Stimulated activated CD8-positive, alpha-beta memory T cell treated with anti-CD3 and anti-CD28 coated beads, Interleukin-15, amount 100 ng/mL, for 4 hours (primary cell): ENCODE measurements around the gene NF2.
"Not testable (repeated sequence)": the region's sequence is repeated elsewhere in the genome, so short reads cannot be mapped to it uniquely, and the experiment has no call there.

ENCODE experiments used
- DNase-seq, 2 donors: peaks; one replicate each; pipeline ENCODE4 v3.0.0-alpha.2; 2020; ENCODE audit warnings: low read depth in 2 of 2

The NF2 gene

DNA sequence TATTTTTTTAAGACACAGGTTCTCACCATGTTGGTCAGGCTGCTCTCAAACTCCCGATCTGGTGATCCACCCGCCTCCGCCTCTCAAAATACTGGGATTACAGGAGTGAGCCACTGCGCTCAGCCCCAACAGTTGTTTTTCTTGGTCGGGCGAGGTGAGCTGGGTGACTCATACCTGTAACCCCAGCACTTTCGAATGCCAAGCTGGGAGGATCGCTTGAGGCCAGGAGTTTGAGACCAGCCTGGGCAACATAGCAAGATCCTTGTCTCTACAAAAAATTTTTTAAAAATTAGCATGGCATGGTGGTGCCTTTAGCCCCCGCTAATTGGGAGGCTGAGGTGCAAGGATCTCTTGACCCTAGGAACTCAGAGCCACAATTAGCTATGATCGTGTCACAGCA, 7.0 kb upstream of the NF2 start:
- DNase-seq = no peak

DNA sequence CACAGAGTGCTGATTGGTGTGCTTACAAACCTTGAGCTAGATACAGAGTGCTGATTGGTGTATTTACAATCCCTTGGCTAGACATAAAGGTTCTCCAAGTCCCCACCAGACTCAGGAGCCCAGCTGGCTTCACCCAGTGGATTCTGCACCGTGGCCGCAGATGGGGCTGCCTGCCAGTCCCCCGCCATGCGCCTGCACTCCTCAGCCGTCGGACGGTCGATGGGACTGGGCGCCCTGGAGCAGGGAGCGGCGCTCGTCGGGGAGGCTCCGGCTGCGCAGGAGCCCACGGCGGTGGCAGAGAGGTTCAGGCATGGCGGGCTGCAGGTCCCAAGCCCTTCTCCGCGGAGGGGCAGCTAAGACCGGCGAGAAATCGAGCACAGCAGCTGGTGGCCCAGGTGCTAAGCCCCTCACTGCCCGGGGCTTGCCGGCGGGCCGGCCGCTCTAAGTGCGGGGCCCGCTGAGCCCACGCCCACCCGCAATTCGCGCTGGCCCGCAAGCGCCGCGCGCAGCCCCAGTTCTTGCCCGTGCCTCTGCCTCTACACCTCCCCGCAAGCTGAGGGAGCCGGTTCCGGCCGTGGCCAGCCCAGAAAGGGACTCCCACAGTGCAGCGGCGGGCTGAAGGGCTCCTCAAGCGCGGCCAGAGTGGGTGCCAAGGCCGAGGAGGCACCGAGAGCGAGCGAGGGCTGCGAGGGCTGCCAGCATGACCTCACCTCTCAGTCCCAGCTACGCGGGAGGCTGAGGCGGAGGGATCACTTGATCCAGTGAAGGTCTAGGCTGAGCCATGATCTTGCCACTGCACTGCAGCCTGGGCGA, 5.4 kb upstream of the NF2 start:
- DNase-seq = not testable (repeated sequence)

DNA sequence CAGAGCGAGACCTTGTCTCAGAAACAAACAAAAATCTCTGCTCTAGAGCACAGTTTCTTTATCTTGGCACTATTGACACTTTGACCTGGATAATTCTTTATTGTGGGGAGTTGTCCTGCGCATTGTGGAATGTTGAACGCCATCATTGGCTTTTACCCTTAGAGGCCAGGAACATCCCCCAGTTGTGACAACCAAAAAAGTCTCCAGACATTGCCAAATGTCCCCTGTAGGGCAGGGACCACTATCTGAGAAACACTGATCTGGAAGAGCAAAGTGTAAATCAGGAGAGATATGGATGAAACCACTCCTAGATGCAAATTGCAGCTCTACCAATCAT, 4.8 kb upstream of the NF2 start:
- no peak for DNase-seq

DNA sequence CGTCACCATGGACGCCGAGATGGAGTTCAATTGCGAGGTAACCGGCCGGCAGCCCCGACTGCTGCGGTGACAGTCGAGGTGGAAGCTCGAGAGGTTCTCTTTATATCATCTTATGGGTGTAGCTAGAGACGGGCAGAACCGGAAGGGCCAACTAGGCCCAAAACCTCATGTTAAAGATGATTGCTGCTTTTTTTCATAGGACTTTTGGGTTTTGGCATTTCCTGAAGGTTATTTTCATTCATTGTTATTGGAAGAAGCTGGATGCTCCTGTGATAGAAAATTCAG, 585 bp downstream of the NF2 start:
- DNase-seq = no peak

DNA sequence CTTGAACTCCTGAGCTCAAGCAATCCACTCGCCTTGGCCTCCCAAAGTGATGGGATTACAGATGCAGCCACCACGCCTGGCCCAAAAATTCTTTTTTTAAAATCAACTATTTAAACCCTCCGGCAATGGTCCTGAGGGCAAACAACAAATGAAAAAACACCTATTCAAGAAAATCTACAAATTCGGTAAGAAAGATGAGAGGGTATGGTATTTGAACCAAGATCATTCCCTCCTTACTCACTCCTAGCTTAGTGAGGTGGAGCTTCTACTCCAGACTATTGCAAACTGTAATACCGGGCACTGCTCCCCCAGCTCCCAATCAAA, 2.1 kb downstream of the NF2 start:
- DNase-seq = no peak

DNA sequence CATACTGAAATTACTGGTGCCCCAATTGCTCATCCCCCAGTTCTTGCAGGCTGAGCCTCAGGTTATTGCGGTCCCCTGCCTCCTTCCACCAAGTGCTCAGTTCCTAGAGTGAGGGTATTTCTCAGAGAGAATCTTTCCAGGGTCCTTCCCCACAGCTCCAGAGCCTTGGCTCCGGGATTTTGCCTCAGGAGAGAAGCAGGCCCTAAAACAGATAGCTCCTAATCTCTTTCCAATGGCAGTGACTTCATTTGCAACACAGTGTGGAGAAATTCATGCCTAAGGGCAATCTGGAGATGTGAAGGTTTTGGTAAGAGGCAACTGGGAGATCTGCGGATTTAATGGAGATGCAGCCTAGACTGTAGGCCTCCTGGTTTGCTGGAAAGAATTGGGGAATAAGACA, 2.9 kb downstream of the NF2 start:
- no peak for DNase-seq

DNA sequence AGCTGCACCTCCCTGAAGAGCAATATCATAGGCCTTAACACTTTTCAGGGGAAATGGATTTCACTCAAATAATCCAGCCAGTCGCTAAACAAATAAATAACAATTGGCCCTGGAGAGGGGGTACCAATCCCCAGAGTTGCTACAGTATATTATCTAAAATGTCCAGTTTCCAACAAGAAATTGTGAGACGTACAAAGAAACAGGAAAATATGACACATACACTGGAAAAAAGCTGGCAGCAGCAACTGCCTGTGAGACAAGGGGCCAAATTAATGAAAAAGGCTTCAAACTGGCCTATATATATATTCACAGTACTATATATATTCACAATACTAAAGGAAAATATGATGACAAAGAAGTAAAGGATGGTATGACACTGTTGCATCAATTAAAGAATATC, 4.0 kb downstream of the NF2 start:
- DNase-seq = no peak

DNA sequence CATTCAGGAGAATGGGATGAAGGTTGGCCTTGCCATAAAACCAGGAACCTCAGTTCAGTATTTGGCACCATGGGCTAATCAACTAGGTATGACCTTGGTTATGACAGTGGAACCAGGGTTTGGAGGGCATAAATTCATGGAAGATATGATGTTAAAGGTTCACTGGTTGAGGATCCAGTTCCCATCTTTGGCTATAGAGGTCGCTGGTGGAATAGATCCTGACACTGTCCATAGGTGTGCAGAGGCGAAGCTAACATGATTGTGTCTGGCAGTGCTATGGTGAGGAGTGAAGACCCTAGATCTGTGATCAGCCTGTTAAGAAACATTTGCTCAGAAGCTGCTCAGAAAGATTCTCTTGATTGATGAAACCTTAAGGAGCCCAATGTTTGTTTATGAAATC, 5.7 kb downstream of the NF2 start:
- no peak for DNase-seq

DNA sequence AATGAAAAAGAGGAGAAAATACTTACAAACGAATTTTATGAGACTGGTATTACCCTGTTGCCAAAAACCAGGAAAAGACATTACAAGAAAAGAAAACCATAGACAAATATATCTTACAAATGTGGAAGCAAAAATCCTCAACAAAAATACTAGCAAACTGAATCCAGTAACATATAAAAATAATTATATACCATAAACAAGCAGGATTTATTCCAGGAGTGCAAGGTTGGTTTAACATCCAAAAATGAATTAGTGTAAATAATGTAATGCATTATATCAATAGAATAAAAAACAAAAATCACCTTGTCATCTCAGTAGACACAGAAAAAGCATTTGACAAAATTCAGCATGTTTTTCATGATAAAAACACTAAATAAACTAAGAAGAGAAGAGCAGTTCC, 7.3 kb downstream of the NF2 start:
- no peak for DNase-seq

DNA sequence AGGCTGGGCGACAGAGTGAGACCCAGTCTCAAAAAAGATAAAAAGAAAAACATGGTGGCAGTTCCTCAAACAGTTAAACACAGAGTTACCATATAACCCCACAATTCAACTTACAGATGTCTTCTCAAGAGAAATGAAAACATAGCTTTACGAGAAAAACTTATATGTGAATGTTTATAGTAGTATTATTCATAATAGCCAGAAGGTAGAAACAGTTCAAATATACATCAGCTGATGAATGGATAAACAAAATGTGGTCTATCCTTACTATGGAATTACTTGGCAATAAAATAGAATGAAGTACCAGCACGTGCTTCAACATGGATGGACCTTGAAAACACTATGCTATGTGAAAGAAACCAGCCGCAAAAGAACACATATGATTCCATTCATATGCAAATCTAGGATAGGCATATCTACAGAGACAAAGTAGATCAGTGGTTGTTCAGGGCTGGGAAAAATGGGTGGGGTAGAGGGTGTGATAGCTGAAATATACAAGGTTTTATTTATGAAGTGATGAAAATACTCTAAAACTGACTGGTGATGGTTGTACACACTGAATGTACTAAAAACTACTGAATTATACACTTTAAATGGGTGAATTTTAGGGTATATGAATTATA, 12.4 kb downstream of the NF2 start:
- no peak for DNase-seq

DNA sequence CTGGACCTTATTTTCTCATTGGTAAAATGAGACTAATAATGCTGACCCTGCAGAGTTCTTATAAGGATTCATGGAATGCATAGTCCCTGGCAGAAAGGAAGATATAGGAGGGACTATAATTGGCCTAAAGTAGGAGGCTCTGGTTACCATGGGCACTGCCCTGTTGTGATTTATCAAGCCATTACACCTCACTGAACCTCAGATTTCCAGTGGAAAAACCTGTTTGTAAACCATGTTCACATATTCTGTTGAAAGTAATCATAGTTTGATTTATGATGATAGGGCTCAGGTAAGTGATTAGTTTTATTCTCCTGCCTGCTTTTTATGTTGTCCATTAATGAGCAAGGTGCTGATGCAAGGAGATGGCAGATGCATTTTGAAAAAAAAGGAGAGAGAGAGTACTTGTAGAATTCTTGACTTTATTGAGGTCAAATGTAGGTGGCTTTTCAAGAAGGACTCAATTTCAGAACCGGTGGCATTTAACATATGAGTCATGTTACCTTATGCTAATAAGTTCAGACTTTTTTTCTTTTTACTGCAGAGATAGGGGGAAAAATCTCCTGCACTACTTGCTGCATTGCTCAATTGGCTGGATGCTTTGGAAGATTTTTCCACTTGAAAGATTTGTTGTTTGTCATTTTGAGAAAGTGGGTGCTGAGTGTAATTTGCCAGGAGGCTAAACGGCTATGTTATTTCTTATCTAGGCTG, 14.6 kb downstream of the NF2 start:
- no peak for DNase-seq

DNA sequence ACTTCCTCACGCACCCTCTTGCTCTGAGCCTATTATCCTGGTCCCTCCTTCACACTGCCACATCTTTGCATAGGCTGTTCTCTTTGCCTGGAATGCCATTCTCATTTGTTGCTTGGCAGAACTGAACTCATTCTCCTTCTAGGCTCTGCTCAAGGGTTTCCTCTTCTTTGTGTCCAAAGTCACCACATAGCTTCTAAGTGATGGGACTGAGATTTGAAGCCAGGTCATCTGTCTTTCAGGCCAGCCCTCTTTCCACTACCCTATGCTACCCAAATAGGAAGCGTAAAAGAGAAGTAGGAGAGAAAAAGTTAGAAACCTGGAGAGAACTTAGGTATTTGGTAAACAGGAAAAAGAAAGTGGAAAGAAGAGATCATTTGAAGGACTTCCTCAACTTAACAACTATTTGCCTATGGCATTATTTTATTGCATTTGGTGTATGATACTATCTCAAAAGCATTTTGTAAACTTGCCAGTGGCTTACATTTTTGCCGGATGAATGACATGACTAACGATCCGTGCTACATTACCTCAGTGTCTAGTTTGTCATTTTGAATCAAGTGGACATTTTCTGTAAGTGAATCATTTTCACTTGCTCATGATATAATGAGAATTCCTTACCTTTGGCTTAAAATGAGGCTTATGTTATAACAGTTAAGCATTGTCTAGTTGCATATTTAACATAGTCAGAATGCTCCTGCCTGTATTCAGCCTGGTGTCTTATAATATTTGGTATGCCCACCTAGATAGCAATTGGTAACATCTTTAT, 18.5 kb downstream of the NF2 start:
- DNase-seq = no peak

DNA sequence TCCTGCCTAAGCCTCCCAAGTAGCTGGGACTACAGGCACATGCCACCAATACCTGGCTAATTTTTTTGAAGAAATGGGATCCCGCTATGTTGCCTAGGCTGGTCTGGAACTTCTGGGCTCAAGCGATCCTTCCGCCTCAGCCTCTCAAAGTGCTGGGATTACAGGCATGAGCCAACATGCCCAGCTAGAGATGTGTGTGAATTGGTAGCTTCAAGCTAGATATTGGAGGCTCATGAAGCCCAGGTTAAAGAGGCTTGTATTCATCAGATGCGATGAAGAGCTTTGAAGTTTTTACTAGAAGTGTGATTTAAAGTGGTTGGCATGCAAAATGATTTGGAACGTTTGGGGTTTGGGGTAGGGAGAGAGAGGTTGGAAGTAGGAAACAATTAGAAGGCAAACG, 19.6 kb downstream of the NF2 start:
- DNase-seq = no peak

DNA sequence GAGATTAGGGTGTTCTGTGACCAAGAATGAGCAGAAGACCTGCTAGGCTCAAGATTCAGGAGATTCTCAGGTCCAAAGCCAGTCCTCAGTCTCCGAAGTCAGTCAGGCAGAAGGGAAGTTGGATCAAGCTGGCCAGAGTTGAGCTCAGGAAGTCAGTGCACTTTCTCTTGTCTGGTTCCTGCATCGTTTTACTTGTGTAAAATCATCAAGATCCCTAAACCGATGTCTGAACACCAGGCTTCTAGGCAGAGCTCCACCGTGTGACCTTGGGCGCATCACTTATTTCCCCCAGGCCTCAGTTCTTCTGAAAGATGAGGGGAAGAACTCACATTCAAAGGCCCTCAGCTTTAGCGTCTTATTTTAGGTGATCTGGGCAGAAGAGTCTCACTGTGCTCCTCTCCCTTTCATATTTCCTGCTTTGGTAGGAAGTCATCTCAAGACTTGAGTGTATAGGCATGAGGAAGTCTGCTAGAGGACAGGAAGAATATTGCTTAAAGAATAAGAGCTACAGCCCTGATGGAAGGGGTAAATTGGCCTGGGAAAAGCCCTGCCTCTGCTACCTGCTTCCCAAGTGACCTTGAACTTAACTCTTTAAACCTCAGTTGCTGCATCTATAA, 20.2 kb downstream of the NF2 start:
- no peak for DNase-seq

DNA sequence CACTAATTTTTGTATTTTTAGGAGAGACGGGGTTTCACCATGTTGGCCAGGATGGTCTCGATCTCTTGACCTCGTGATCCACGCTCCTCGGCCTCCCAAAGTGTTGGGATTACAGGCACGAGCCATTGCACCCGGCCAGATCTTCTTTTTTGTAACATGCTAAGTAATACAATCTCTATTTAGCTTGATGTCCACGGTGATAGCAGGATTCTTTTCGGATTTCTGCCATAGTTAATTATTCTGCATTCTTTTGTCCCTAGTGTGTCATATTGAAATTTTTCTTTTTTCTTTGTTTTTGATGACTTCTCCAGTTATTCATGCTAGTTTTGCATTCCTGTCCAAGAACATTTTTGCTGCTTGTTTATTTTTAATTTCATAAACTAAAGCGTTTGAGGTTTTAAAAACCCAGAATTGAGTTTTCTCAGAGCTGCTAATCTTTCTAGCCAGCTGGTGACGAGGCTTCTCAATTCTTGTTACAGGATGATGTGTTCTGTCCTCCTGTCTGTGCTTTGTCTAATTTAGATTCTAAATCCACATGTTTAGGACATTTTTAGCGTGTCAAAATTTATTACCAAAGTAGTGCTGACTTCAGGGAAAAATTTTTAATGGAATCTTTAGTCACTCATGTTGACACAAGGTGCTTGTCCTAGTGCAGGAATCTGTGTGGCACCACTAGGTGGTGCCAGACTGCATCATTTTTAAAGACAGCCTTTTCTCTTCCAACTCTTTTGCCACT, 21.8 kb downstream of the NF2 start:
- DNase-seq = no peak

DNA sequence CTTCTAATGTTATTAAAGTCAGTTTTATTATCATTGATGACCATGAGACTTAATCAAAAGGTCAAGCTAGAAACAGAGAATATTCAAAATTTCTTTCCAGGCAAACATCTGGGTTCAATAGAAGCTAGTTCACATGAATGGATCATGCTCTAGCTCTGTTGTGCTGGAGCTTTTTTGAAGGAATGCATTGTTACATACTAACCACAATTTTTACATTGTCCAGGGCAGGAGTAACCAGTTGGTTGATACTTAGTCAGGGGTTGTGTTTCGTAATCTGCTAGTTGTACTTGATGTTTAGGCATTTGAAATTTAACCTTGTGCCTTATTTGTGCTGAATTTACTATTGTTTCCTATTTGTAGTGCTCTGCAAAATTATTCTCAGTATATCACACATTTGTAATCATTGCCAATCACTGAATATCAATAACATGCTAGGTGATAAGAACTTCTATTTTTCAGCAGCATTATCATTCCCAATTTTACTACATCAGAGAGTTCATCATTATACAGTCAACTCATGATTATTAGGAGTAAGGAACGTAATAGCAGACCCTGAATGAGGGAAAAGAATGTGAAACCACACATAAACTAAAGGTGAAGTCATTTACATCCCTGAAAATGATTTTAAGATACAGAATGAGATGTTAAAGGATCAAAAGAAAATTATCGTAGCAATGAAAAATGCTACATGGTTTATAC, 23.2 kb downstream of the NF2 start:
- DNase-seq = no peak

DNA sequence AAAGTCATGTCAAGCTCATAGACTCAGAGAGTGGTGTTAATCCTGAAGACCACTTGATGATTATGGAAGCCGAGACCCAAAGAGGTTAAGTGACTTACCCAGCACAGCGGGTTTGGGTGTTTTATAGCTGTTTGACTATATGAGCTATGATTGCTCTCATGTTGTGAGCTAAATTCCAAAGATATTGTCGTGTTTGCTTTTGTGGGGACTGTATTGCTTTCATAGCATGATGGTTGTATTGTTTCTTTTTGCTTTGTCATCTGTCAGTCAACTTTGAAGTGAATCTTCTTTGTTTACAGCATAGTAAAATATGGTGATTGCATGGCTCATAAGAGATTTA, 23.7 kb downstream of the NF2 start:
- no peak for DNase-seq

DNA sequence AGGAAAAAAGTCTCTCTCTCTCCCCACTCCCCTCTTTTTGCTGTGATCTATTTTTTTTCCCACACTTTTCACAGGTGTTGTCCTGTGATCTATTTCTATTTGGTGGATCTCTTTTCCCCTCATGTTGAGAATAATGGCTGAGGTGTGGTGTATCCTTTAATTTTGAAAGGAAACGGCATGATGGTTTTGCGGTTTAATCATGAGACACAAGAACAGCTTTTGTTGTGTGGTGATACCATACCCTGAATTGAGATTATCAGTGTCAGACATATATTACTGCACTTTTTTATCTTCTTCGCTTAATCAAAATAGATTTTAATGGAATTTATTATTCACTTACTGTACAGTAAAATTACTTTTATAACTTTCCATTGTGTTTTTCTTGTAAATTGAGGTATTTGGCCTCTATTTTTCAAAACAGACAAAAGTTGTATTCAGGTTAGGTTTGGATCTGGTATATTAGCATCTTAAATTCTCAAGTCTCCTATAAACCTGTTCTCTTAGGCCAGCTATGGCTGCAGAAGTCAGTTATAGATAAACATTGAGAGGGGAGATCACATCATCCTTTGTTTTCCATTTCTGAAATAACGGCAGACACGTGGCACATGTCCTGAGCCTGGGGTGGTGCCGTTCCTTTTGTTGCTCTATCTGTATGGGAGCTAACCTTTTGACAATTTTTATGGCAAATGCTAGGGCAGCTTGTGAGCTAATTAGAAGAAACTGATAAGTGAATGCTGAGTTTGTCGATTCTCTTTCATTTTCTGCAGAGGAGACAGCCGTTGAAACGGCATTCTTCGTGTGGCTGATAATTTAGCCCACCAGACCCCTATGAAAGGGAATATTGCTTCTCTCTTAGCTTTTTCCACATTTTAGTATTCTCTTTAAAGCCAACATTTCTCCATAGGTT, 25.8 kb downstream of the NF2 start:
- no peak for DNase-seq

DNA sequence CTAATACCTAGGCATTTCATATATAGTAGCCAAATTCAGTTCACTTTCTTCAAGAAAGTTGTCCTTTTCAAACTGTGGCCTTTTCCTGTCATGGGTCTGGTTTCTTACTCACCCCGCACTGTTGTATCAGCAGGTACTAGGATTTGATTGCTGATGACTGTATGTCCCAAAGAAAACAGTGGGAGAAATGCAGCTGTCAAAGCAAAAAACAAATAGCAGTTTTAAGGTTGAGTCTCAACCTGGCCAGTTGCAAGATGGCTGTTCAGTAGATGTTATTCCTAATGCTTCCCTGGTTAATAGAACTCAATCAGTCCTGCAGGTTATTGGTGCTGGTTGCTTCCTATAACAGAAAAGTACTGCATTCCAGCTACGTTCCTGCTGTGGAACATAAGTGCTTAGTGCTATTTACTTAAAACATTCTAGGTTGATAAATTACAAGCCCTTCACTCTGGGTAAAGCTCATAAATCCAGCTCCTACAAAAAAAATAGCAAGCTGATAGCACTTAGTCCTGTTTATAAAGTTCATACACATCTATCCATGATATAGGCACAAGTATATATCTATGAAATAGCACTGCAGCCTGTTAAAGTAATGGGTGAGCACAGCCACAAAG, 26.6 kb downstream of the NF2 start:
- DNase-seq = no peak

DNA sequence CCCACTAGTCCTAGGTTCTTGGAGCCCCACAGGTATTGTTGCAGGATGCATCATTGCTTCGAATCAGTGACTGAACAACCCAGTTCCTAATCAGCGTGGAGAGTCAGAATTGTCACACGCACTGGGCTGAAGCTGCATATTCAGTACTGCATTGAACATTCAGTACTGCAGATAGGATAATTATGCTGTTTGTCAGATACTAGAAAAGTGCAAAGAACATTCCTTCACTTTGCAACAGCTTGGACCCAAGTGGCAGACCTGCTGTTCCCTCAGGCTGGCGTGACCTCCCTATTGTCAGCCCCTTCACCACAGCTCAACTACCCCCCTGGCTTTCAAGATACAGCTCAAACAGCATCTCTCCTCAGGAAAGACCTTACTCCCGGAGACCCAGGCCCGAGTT, 27.6 kb downstream of the NF2 start:
- no peak for DNase-seq
